Fibroblast of mammary gland (primary cell): Measurements from ENCODE around the gene KRTAP1-4.

Source experiments
- DNase-seq: peaks from one replicate; pipeline ENCODE4 v3.0.0-alpha.2; 2010; ENCODE audit warnings: low read depth
- H3K4me3 ChIP-seq: 2 replicates; pipeline ENCODE4 v1.5.1; 2011; ENCODE audit warnings: low read depth, mild to moderate bottlenecking, low read length, moderate library complexity; ENCODE audit not compliant: control insufficient read depth
- CTCF ChIP-seq: conservative IDR thresholded peaks from 2 replicates; pipeline ENCODE4 v1.5.1; 2011; ENCODE audit warnings: low read depth, low read length, inconsistent platforms; ENCODE audit not compliant: control insufficient read depth, insufficient read depth

The KRTAP1-4 gene

GRCh38 chr17:41012326-41013120, 17.5 kb downstream of the KRTAP1-4 start:
- DNase-seq: no peak
- no peak for TF ChIP-seq CTCF
- H3K4me3 ChIP-seq: no peak overlapping the region

- TF ChIP-seq CTCF: no peak
- no peak for DNase-seq
- H3K4me3 ChIP-seq: no peak overlapping the region
Observed at GRCh38 chr17:41010441-41010840, 19.6 kb downstream of the KRTAP1-4 start.

- no peak for TF ChIP-seq CTCF
- DNase-seq: no peak
- H3K4me3 ChIP-seq: no peak overlapping the region
Observed at GRCh38 chr17:41009936-41010335, 20.1 kb downstream of the KRTAP1-4 start.

- DNase-seq: no peak
Observed at GRCh38 chr17:41009301-41009760, 20.7 kb downstream of the KRTAP1-4 start.

GRCh38 chr17:41008811-41009210, 21.2 kb downstream of the KRTAP1-4 start, which contains the start of gene KRTAP3-1:
Gene KRTAP3-1 (minus strand): TSS chr17:41009128. CDS start chr17:41009074, 54 bp downstream.
- H3K4me3 ChIP-seq: no peak within 1 kb of the TSS
- no peak for DNase-seq

More at GRCh38 chr17:41009301-41009760, 20.7 kb downstream of the KRTAP1-4 start:
- no peak for TF ChIP-seq CTCF
- no peak overlapping the region for H3K4me3 ChIP-seq

GRCh38 chr17:41004397-41004796, 25.6 kb downstream of the KRTAP1-4 start:
- DNase-seq: no peak
- no peak overlapping the region for H3K4me3 ChIP-seq
- TF ChIP-seq CTCF: no peak

More at GRCh38 chr17:41008811-41009210, 21.2 kb downstream of the KRTAP1-4 start, which contains the start of gene KRTAP3-1:
- TF ChIP-seq CTCF: no peak

- no peak for DNase-seq
- TF ChIP-seq CTCF: no peak
- H3K4me3 ChIP-seq: no peak overlapping the region
Observed at GRCh38 chr17:41003926-41004325, 26.1 kb downstream of the KRTAP1-4 start.
